HG02759 (cell line): Measurements from ENCODE around the gene RBM38.
"Not testable (repeated sequence)": the region's sequence is repeated elsewhere in the genome, so short reads cannot be mapped to it uniquely, and the experiment has no call there.

Source experiments
- ATAC-seq: cut with Tn5 transposase; IDR thresholded peaks from one replicate; pipeline ENCODE4 v1.9.1; 2021; ENCODE audit warnings: mild to moderate bottlenecking, moderate library complexity; ENCODE audit not compliant: unreplicated experiment

The RBM38 gene

DNA sequence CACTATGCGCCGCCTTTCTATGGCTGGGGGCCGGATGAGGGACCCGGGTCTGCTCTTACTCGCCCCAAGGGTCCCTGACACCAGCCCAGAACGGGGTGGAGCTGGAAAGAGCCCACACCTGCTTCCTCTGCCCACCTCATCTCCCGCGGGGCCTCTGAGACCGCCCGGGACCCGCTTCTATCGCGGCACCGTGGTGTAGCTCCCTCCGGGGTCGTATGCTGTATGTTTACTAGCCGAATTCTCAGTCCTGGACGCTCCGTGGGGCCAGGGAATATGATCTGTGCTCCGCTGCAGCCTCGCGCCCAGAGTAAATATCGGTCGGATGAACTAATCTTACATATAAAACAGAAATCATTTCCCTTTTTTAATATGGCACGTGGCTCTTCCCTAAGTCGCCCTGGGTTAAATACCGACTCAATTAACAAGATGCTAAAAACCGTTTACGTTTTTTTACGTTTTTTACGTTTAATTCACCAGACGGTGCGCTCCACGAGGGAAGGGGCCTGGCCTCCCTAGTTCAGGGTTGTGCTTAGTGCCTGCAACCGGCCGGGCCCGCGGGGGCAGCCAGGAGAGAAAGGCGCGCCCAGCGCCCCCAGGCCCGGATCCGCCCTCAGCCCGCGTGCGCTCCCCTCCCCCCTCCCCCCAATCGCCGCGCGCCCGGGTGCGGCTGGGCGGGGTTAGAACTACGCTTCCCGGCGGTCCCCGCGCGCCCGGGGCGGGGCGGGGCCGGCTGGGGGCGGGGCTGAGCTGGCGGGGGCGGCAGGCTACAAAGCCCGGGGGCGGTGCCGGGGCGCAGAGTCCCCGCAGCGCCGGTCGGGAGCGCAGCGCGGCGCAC is at the start of gene RBM38:
Gene RBM38 (plus strand): TSS at position 793 of the 835 bp plus-strand sequence. CDS start 186 bp downstream, outside the sequence.
- ATAC-seq: peak; percentile 58

DNA sequence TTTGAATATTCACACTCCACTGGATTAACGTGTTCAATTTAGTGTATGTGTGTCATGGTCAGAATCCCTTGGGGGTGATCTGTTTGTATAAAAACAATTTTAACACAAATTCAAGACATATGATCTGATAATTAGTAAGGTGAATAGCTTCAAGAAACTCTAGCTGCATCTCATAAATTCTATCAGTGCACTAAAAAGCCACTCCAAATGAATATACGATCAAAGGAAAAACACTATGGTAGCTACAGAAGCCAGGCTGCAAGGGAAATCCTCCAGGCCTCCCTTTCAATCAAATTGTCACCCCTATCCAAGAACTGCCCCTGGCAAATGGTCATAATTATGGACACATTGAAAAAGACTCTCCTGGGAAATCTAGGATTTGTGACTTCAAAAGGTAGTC is 49.5 kb upstream of the RBM38 start:
- ATAC-seq: no peak

DNA sequence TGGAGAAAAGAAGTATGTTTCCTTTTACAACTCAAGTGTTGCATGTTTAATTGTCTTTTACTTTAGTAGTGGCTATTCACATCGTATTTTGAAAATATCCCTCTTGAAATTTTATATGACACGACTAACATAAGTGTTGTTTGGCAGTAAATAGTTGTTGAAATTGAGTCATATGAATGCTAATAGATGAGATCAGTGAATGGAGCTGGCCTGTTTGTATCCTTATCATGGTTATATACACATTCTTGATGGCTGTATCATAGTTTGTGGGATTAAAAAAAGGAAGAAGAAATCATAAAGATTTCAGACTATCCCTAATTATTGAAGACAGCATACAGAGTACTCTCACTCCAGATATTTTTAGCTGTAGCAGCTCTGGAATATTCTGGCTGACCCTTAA is 48.4 kb upstream of the RBM38 start:
- no peak for ATAC-seq

DNA sequence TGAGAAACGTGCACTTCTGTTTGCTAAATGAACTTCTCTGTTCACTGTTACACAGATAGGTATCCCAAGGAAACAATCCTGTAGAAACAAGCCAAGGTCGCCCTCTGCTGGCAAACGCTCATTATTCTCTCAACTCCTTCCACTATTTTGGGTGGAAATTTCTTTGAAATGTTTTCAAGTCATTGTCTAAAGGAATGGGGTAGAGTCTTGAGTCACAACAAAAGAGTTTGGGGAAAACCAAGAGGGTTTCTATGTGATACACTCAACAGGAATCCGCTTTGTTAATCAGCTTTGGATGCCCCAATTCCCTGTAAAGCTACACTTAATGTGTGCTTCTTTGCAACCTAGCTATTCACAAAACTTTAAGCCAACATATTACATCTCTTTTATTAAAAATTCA is 44.7 kb upstream of the RBM38 start:
- ATAC-seq: peak; percentile 32

- no peak for ATAC-seq
Observed at GRCh38 chr20:57347393-57347792, 43.8 kb upstream of the RBM38 start.

DNA sequence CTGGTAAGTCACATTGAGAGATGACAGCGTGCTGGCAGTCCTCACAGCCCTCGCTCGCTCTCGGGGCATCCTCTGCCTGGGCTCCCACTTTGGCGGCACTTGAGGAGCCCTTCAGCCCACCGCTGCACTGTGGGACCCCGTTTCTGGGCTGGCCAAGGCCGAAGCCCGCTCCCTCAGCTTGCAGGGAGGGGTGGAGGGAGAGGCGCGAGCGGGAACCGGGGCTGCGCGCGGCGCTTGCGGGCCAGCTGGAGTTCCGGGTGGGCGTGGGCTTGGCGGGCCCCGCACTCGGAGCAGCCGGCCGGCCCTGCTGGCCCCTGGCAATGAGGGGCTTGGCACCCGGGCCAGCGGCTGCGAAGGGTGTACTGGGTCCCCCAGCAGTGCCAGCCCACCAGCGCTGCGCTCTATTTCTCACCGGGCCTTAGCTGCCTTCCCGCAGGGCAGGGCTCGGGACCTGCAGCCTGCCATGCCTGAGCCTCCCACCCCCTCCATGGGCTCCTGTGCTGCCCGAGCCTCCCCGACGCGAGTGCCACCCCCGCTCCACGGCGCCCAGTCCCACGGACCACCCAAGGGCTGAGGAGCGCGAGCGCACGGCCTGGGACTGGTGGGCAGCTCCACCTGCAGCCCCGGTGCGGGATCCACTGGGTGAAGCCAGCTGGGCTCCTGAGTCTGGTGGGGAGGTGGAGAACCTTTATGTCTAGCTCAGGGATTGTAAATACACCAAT is 42.8 kb upstream of the RBM38 start:
- not testable (repeated sequence) for ATAC-seq

GRCh38 chr20:57348922-57349574 is 42.1 kb upstream of the RBM38 start:
- not testable (repeated sequence) for ATAC-seq

DNA sequence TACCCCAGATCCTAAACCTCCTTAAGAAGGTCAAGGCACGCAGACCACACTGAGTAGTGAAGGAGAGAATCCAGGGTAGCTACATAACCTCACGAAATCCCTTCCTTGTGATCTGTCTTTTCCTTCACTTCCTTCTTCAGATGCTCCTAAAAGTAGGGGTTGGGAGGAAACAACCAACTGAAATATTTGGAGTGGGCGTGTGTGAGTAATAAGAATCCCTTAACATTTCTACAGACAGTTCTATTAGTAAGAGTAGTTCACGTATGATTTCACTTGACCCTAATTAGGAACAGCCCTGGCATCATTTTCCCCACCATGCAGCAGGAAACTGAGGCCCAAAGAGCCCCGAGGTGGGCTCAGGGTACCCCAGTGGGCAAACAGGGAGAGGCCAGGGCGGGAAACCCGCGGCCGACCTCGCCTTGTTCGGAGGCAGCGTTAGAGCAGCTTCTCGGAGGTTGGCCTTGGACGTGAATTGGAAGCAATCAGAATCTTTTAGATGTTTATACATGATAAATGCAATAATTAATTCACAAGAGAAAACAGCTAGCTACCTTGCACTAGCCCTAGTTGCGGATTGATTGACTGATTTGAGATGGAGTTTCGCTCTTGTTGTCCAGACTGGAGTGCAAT is 41.0 kb upstream of the RBM38 start:
- ATAC-seq: no peak

GRCh38 chr20:57350726-57351041 is 40.5 kb upstream of the RBM38 start:
- ATAC-seq: not testable (repeated sequence)

DNA sequence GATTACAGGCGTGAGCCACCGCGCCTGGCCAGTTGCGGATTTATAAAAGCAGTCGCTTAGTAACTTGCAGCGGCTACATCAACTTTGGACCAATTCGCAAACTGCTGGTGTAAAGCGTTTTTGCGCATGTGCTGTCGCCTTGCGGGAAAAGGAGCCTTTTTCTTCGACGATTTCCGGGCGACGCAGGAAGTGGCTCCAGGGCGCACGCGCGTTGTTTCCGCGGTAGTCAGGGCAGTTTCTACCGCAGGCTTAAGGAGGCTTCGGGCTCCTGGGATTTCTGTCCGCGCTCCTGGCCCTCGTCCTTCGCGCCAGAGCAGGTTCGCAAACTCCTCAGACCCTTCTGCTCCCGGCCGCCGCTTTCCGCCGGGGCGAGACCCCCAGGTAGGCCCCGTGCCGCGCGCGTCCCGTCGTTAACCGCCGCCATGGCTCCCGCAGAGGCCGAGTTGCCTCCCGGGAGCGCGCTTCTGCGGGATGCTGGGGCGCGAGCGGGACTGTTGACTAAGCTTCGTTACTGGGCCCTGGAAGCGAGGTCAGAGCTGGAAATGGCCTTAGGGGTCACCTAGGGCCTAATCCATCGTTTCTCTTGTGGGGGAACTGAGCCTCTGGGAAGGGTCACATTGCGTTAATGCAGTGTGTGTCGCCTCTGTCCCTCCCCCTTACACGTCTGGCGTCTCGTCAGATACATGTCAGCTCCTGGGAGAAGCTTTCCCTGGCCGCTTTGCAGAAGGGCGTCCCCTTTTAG is 40.0 kb upstream of the RBM38 start, which contains the start of gene RAE1:
Gene RAE1 (plus strand): TSS at position 214 of the 742 bp plus-strand sequence. CDS start 2,784 bp downstream, outside the sequence.
- ATAC-seq: peak; percentile 89

DNA sequence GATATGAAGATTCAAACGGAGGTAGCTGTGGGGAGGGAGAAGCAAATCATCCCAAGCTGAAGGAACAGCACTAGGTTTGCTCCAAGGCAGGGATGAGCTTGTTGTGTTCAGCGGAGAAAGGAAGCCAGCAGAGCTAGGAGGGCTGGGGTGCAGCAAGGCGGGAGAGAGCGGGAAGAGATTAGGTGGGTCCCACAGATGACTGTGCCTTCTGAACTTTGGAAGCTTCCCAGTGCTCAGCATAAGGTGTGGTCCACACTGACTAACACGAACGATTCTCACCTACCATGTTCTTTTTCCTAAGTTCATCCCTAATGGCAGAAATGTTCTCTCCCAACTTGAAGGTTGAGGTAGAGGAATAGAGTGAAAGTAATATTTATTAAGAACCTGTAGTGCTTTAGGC is 38.9 kb upstream of the RBM38 start:
- no peak for ATAC-seq

DNA sequence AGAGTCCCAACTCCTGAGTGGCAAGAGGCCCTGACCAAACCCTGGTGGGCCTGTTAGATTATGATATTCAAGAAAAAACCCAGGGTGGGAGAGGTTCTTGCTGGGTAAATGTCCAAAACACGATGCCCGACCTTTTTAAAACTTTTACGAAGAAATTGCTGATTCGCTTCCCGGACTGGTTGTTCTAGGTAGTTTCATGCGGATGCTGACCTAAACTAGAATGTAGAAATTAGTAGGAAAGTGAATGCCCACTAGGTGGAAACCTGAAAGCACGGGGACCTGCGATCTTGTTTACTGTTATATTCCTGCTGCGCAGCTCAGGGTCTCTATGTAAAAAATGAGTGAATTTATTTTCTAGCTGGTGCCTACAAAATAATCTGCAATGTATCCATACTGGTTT is 37.8 kb upstream of the RBM38 start:
- ATAC-seq: no peak

DNA sequence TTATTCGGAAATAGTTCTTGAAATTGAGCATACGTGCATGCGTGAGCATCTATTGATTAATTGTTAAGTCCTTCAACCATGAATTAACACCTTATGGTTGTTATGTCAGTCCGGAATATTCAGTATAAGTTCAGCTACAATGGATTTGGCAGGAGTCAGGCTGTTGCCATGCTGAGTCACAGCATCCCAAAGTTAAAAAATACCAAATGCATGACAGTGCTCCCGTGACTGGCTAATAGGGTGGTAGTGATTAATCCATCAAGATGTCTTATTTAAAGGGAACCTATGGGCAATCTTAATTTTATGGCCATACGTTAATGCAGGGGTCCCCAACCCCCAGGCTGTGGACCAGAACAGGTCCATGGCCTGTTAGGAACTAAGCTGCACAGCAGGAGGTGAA is 29.7 kb upstream of the RBM38 start:
- ATAC-seq: no peak

- no peak for ATAC-seq
Observed at GRCh38 chr20:57364451-57364850, 26.7 kb upstream of the RBM38 start.

GRCh38 chr20:57369596-57369995 is 21.6 kb upstream of the RBM38 start:
- no peak for ATAC-seq

GRCh38 chr20:57370316-57370715 is 20.9 kb upstream of the RBM38 start:
- no peak for ATAC-seq

GRCh38 chr20:57371363-57371762 is 19.8 kb upstream of the RBM38 start:
- ATAC-seq: no peak

DNA sequence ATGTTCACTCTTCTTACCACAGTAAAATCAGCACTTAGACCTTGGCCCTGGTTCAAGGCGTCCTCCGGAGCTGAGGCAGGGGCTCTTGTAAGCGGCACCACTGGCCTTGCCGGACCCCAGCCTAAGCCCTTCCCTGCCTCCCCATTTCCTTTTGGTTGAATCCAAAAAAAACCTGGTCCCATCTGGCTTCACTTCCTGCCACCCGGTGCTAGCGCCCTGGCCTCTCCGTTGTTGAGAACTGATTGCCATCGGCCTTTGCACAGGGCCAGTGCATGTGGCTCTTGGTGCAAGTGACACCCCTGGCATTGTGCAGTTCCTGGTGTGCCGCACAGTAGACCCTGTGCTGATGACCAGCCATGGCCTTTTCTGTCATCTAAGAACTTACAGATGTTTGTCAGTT is 19.0 kb upstream of the RBM38 start:
- no peak for ATAC-seq

DNA sequence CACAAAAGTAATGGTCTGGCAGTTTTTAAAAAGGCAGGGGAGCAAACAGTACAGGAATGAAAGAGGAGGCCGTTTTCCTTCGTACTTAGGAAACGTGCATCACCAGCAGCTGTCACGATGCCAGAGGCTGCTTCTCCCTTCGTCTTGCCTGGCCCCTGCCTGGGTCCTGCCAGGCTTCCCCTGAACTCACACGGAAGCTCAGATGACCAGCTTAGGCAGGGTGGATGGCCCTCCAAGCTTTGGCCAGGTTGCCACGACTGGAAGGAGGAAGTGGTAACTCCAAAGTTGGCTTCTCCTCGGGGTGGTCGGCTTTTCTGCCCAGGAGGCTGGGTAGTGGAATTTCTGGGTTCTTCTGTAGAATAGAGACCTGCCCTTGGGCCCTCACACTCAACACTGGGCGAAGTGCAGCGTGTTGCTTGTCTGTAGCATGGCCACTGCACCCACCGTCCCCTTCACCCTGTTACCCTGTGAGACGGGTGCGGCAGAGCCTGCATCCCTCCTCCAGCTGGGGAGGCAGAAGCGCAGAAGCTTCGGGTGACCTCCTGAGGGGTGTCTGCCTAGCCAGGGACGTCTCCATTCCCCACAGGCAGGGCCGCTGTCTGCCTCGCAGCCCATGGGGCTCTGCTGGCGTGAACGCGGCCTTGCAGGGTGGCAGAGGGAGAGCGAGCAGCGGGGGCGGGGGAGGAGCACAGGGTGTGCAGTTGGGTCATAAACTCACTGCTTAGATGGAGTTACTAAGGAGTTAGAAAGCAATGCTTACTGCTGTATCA is 18.4 kb upstream of the RBM38 start:
- no peak for ATAC-seq
